ENCODE data around the gene CARD9.
A peak's percentile ranks its signal among the peaks of the same experiment; 100 is the strongest.
"Not testable (repeated sequence)": the region's sequence is repeated elsewhere in the genome, so short reads cannot be mapped to it uniquely, and the experiment has no call there.

The CARD9 gene

DNA sequence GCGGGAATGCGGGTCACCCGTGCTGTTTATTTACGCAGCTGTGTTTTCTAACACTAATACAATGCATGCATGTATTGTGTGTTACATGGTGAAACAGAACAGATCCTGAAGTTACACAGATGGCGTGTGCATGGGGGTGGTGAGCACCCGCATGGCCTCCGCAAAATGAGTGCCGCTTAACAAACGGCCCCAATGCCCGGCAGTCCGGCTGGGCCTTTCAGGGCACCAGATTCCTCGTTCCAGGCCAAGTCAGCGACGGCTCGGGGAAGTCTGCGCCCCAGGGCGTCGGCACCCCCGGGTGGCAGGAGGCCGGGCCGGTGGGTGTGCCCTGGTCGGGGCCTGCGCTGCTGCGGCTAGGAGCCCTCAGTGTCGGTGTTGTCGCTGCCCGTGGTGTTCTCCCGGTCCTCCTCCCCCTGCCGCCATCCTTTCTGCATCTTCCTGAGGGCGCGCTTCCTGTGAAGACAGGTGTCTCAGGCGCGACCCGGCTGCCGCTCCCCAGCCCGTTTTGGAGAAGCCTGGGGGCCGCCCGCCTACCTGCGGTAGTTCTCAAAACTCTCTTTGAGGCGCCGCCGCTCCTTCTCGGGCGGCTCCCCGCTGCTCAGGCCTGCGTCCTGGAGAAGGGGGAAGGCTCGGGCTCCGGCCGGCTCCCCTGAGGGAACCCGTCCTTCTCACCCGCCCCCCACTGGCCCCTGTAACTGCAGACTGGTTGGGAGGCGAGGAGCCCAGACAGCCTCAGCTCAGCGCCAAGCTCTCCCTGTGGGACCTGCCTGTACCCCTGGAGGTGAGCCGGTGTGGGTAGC, 9.3 kb downstream of the CARD9 start:
- no peak for DNase-seq (ENCODE audit: low read depth)

DNA sequence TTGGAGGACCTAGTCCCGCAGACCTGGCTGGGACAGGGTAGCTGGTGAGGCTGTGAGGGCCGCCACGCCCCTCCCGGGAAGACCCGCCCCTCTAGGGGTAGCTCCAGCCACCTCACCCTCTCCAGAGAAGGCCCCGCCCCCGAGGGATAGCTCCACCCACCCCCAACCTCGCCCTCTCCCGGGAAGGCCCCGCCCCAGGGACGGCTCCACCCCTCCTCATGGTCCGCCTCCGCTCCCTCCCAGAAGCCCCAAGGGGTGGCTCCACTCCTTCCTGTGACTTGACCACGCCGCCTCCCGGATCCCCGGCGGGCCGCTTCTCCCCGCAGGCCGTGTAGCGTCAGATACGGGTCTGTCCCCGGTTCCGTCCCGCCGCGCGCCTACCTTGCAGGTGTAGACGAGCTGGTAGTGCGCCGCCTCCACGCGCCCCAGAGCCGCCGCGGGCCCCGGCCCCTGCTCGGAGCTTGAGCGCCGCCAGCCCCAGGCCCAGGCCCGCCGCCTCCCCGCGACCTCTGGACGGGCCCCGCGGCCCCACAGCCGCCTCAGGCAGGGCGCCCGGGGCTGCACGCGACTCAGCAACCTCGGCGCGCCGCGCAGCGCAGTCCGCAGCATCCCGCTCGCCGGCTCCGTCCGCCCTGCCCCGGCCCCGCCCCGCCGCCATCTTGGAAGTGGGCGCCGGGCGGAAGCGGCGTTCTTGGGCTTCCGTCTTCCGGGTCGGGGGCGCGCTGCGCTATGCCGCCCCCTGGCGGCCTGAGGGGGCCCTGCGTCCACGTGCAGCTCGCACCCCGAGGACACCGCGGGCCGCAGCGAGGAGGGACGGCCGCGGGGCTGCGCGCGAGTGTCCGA, 10.1 kb downstream of the CARD9 start, which contains the start of gene DNLZ:
Gene DNLZ (minus strand): TSS at position 639 of the 843 bp plus-strand sequence. CDS start 30 bp downstream, at position 609.
- peak; percentile 93 for DNase-seq (ENCODE audit: low read depth)

- DNase-seq (ENCODE audit: low read depth), result no peak
These were observed 11.1 kb downstream of the CARD9 start for GRCh38 chr9:136362450-136362784.

DNA sequence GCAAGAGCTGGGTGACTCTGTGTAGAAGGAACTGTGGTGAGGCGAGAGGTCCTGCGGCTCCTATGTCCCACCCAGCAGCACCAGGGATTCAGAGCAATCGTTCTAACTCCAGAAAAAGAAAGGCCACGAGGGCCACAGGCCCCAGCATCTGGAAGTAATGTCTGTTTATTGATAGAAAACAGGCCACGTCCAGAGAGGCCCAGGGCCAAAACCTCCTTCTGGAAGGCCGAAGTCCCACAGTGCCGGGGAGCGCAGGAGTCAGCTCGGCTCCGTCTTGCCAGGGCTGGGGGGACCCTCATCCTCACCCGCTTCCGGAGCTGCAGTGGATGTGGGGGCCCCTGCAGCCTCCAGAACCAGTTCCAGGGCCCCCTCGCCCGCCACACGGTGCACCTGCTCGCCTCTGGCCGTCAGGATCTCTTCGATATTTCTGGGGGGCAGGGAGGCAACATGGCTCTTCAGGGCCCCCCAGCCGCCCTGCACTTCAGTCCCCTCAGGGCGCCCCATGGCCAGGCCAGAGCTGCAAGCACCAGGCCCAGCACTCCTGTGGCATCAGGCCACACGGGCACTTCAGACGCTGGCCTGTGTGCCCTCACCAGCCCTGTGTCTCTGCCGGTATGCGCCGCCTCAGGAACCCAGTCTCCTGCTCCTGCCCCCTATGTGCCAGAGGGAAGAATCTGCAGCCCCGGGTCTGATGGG, 11.6 kb downstream of the CARD9 start:
- DNase-seq (ENCODE audit: low read depth), result no peak

DNA sequence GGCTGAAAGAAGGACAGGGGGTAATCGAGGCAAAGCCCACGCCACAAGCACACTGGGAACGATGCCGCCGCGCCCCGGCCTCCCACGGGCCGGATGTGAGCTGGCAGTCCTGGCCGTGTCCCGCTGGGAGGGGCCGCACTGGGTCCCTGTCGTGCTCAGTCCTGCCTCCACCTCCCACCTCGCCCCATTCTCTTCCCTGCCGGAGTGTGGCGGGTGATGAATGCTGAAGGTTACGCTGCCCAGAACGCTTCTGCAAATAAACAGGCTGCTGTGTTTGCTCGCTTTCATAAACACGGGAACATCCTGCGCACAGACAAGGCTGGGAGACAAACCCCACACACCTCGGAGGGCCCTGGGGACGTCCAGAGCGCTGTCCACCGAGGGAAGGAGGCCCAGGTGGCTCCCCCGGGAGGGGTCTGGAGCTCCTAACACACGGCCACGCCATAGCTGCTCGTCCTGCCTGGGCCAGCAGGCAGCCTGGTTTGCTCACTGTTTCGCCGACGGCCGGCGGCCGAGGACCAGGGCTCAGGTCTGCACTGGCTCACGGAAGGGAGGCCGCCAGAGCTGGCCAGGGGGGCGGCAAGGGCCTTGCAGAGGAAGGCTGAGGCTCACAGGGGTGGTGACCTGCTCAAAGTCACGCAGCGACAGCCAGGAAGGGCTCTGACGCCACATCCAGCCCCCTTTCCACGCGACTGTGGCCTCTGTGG, 12.3 kb downstream of the CARD9 start:
- no peak for DNase-seq (ENCODE audit: low read depth)

GRCh38 chr9:136359774-136360718, 13.4 kb downstream of the CARD9 start:
- DNase-seq (ENCODE audit: low read depth), result no peak

DNA sequence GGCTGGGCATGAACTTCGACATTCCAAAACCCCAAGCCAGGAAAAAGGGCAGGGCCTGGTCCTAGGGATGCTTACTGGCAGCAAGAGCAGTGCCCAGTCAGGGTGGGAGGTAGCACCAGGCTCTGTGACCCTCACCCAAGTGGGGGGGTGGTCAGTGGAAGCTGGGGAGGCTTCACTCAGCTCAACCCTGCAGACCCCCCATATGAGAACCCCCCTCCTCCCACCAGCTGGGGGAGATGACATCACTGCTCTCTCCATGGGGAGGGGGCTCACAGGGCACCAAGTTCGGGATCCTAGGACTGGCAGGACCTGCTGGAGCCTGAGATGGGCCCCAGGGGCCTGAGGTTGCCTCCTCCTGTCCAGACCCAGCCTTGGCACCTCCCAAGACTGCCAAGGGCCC, 14.6 kb downstream of the CARD9 start:
- no peak for DNase-seq (ENCODE audit: low read depth)

DNA sequence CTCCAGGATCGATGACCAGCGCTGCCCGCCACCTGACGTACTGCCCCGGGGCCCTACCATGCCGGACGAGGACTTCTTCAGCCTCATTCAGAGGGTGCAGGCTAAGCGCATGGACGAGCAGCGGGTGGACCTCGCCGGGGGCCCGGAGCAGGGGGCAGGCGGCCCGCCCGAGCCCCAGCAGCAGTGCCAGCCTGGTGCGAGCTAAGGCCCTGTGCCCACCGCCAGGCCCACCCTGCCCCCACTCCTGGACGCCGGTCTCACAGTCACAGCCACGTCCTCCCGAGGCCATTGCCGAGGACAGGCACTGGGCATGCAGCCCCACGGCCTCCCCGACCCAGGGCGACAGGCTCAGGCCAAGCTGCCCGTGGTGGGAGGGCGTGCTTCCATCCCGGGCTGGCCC, 15.5 kb downstream of the CARD9 start:
- DNase-seq (ENCODE audit: low read depth), result no peak

GRCh38 chr9:136357202-136357725, 16.2 kb downstream of the CARD9 start:
- no peak for DNase-seq (ENCODE audit: low read depth)

- DNase-seq (ENCODE audit: low read depth), result no peak
These were observed 17.6 kb downstream of the CARD9 start for GRCh38 chr9:136355616-136356557.

DNA sequence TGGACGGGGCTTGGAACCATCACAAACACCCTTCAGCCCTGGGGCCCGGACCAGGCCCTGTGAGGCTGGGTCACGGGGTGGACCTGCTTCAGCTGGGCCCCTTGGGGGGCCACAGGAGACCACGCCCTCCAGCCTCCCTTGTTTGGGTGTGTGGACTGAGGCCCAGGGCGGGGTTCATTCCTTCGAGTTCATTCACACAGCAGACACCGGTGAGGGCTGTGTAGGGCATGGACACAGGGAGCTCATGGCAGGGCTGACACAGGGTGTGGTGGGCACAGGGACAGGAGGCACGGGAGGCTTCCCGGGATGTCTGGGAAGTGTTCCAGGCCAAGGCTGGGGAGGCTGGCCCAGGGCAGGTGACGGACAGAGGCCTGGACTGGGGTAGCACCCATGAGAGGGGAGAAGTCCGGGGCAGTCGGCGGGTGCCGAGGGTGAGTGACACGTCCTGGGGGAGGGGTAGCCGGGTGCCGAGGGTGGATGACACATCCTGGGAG, 18.8 kb downstream of the CARD9 start:
- DNase-seq (ENCODE audit: low read depth), result no peak

- no peak for DNase-seq (ENCODE audit: low read depth)
These were observed 19.5 kb downstream of the CARD9 start for GRCh38 chr9:136353757-136354488.

GRCh38 chr9:136353088-136353487, 20.4 kb downstream of the CARD9 start:
- DNase-seq (ENCODE audit: low read depth), result no peak

GRCh38 chr9:136352682-136353081, 20.8 kb downstream of the CARD9 start:
- DNase-seq (ENCODE audit: low read depth), result no peak

GRCh38 chr9:136351868-136352267, 21.6 kb downstream of the CARD9 start:
- not testable (repeated sequence) for DNase-seq (ENCODE audit: low read depth)

- DNase-seq (ENCODE audit: low read depth), result no peak
These were observed 22.1 kb downstream of the CARD9 start for GRCh38 chr9:136351252-136351800.

- no peak for DNase-seq (ENCODE audit: low read depth)
These were observed 23.9 kb downstream of the CARD9 start for GRCh38 chr9:136349546-136349945.

GRCh38 chr9:136348691-136349090, 24.8 kb downstream of the CARD9 start:
- no peak for DNase-seq (ENCODE audit: low read depth)

Measured in stimulated activated CD8-positive, alpha-beta memory T cell treated with anti-CD3 and anti-CD28 coated beads, Interleukin-4, amount 100 ng/mL, for 24 hours (primary cell).